ENCODE results near the gene DHX16.
"Not testable (repeated sequence)": the region's sequence is repeated elsewhere in the genome, so short reads cannot be mapped to it uniquely, and the experiment has no call there.

The DHX16 gene

DNA sequence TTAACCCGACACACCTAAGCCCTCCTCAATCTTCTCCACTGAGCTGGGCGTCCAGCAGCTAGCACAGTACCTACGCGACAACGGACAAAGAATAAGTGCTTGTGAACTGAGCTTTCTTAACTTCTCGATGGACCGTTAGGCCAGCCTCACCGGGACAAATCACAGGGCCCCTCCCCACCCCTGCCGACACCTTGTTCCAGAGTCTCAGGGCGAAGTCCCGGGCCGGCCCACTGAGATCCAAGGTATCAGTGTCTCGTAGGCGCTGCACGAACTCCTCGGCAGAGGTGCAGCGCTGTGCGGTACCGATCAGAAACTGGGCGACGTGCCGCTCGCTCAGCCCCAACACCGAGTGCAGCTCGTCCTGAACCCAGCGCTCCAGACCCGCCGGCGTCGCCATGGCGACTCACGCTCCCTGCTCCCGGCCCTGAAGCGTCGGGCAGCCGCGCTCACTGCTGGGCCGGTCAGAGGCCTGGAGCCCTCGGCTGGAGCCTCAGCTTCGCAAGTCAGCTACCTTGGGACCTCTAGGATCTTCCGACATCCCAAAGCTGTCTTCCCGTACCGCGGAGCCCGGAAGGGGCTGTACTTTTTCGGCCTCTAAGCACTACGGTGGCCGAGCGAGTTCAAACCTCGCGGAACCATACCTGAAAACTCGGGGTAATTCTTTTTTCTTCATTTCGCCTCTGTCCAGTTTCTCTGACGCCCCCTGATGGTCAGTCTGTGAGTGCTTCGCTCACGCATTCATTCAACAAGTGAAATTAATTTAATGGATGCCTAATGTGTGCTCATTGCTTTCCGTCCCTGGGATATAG, at the start of gene DHX16:
Gene DHX16 (minus strand): TSS at position 562 of the 809 bp plus-strand sequence. CDS start 165 bp downstream, at position 397.
- DNase-seq = peak; percentile 97

DNA sequence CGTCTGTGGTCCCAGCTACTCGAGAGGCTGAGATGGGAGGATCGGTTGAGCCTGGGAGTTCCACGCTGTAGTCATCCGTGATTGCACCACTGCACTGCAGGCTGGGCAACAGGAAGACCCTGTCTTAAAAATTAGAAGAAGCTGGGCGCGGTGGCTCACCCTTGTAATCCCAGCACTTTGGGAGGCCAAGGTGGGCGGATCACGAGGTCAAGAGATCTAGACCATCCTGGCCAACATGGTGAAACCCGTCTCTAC, 49.1 kb upstream of the DHX16 start:
- not testable (repeated sequence) for DNase-seq

DNA sequence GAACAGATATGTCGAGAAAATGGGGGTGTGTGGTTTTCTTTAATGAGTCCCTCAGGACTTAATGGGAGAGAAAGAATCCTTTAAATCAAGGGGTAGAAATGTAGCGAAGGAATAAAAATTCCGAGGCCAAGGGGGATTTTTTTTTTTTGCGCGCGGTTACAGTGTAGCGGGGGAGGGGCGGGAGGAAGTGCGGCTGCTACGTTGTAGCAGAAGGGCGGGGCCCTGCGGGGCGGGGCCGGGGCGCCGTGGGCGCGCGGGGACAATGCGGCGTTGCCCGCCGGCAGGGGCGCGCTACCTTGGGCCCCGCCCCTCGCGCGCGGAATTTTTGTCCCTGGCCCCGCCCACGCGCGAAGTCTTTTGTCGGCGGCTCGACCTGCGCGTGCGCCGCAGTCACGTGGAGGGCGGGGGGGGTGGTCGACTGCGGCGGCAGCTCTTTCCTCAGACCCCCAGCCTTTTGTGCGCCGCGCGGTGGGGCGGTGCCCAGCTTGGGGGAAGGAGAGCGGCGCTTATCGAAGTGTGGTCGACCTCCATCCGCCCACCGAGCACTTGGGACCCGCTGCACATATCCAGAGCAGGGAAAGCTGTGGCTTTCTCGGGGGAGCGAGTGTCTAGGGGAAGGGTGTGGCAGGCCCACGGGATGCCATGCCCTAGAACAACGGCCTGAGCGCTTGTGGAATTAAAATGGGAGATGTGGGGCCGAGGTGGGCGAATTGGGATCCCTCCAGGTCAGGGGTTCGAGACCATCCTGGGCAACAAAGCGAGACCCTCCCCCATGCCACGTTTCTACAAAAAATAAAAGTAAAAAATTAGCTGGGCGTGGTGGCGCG, 48.6 kb upstream of the DHX16 start:
- peak; percentile 96 for DNase-seq

DNA sequence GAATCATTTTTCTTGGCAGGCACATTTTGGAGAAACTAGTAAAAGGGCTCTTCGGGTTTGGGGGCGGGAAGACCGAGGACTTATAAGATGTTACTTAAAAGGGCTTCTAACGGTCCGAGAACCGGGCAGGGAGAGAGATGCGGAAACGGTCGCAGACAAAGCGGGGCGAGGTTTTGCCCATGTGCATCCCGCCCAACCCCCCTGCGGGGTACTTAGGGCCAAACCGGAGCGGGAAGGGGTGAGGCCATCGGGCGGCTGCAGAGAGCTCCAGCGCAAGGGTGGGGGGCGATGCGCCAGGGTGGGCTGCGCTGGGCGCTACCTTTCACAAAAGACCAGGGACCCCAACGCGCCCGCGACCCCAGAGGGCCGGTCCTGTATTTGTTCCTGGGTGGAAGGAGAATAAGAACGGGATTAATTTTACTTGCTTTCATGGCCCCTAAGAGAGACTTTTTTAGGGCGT, 48.0 kb upstream of the DHX16 start:
- DNase-seq = peak; percentile 80

DNA sequence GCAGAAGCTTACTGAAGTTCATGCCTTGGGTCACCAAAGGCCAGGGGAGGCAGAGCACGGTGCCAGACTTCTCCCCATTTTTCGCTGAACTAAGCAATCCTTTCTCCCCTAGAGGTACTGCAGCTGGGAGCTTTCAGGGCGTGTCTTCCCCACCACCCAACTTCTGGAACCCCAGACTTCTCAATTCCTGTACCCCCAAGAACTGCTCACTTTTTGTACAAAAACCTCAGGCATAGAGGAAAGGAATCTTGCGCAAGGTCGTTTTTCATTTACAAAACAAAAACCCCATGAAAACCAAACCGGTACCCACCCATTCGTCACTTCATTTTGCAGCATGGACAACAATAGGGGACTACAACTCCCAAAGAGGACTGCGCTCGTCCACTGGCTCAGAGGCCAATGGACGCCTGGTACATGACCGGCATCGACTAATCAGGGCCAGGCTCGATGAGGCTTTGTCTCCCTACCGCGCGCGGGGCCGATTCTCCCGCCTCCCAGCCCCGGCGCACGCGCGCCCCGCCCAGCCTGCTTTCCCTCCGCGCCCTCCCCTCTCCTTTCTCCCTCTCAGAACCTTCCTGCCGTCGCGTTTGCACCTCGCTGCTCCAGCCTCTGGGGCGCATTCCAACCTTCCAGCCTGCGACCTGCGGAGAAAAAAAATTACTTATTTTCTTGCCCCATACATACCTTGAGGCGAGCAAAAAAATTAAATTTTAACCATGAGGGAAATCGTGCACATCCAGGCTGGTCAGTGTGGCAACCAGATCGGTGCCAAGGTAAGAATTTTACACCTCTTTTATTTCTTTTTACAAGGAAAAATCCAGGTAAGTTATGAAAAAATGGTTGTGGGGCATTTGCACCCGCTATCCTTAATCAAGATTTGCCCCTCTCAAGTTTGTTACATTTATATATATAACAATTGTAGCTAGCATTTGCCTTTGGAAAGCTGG, 47.3 kb upstream of the DHX16 start, which contains the start of gene TUBB:
Gene TUBB (plus strand): TSS at position 562 of the 947 bp plus-strand sequence. CDS start 155 bp downstream, at position 717.
- DNase-seq = peak; percentile 98

DNA sequence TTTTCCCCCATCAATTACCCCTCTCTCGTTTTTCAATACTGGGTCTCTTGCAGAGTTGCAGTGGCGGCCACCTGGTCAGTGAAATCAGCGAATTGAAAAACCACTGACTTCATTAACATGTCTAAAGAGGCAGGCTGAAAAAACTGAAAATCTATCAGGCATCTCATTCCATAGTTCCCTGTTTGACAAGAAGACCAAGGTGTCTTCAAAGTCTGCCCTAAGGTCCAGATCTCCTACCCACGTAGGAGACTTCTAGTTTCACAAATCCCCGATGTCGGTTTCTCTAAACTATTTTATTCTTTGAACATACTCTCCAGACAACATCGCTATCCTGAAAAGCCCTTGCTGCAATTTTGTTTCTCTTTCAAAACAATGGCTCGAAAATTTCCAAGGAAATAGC, 46.5 kb upstream of the DHX16 start:
- DNase-seq = no peak

DNA sequence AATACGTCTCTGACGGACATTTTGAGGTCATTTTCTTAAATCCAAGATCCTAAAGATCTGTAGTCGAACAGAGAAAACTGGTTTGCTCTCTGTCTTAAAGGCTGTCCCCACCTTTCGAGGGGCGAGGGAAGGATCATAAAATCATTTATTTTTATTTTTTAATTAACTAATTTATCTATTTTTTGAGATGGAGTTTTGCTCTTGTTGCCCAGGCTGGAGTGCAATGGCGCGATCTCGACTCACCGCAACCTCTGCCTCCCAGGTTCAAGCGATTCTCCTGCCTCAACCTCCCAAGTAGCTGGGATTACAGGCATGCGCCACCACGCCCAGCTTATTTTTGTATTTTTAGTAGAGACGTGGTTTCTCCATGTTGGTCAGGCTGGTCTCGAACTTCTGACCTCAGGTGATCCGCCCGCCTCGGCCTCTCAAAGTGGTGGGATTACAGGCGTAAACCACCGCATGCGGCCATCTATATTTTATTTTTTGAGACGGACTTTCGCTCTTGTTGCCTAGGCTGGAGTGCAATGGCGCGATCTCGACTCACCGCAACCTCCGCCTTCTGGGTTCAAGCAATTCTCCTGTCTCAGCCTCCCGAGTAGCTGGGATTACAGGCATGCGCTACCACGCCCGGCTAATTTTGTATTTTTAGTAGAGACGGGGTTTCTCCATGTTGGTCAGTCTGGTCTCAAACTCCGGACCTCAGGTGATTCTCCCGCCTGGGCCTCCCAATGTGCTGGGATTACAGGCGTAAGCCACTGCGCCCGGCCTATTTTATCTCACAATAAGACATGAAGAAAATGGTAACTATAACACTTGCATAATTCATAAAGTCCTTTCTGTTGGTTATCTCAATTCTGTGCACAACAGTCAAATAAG, 45.3 kb upstream of the DHX16 start:
- DNase-seq = not testable (repeated sequence)

DNA sequence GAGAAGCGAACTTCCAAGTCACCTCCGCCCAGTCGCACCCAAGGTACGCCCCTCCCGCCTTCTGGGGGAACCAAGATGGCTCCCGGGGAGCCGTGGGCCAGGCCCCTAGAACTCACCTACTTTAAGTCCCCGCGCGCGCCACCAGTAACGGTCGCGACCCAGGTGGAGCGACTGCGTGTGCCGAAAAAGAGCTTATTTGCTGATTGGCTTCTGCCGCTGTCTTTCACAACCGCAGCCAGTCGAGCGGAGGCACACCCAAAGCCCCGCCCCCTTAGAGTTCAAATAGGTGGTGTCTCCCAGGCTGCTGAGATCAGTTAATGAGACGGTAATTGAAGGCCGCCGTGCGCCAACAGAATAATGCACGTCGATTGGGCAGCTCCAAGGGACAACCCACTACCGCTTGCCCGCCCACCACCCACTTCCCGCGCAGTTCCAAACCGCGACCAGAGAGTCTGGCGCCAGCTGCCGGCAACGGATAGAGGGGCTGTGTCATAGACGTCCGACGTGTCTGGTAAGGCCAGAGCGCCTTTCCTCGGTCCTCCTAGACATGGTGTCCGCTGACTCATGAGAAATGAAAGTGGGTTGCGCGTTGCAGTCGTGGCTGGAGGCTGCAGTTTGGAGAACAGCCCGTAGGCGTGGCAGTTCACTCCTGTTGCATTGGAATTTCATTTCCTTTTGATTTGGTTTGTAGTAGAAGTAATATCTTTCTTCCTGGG, 44.5 kb upstream of the DHX16 start, which contains the start of gene MDC1:
Gene MDC1 (minus strand): TSS at position 153 of the 716 bp plus-strand sequence. CDS start 2,106 bp downstream, outside the sequence.
- peak; percentile 100 for DNase-seq

DNA sequence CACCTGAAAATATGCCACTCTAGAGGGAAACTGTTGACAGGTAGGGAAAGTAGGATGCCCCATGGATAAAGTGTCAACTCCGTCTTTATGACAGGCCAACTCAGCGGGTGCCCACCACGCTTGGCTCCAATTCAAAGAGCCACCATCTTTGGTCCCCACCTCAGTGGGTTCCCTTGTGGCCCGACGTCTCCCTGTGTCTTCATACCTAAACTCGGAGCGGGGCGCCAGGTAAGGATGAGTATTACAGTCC, 44.0 kb upstream of the DHX16 start:
- no peak for DNase-seq

DNA sequence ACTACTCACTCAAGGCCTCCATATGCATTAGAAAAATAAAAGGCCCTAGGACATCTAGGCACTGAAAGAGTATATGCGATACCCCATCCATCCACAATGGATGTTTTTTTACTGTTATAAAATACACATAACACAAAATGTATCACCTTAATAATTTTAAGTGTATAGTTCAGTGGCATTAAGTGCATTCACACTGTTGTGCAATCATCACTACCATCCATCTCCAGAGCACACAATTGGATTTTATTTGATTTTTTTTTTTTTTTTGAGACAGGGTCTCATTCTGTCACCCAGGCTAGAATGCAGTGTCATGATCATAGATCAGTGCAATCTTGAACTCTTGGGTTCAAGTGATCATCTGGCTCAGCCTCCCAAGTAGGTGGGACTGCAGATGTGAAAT, 41.5 kb upstream of the DHX16 start:
- DNase-seq = no peak

DNA sequence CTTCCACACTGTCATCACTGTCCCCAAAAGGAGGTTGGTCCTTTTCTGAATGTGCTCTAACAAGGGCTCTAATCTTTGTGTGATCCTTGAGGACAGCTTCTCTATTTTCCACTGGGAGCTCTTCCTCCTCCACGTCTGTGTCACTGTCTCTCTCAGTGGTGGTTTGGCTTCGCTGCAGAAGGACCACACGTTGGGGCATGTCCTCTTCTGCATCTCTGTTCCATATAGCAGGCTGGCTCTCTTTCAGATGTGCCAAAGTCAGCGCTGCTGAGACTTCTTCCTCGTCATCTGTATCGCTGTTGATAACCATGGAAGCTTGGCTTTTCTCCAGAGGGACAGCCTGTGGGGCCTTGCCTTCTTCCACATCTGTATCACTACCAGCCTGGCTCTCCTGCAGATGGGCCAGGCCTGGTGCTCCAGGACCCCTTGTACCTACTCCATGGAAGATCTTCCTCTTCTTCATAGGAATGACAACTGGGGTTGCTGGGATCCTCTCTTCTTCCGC, 39.7 kb upstream of the DHX16 start:
- no peak for DNase-seq

DNA sequence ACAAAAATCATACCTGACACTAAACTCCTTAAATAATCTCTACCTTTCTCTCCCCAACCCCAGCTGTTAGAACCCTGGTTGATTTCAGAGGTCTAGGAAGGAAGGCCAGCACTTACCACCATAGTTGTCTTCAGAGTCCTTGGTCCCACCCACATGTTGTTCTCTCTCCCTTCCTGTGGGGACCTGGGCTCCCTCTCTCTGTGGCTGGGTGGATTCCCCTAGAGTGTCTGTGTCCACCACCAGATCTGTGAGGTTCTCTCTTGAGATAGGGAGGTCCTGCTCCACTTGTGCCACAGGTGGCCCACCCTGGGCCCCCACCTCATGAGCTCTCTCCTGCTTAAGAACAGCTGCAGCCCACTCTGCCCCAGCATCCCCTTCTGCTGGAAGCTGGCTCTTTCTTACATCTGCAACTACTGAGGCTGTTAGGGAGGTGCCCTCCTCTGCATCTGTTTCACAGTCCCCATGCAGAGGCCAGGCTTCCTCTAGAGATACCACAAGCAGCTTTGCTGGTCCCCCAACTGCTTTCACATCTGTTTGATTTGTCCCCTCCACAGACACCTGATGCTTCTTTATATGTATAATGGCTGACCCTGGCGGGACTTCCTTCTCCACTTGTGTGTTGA, 39.1 kb upstream of the DHX16 start:
- no peak for DNase-seq

DNA sequence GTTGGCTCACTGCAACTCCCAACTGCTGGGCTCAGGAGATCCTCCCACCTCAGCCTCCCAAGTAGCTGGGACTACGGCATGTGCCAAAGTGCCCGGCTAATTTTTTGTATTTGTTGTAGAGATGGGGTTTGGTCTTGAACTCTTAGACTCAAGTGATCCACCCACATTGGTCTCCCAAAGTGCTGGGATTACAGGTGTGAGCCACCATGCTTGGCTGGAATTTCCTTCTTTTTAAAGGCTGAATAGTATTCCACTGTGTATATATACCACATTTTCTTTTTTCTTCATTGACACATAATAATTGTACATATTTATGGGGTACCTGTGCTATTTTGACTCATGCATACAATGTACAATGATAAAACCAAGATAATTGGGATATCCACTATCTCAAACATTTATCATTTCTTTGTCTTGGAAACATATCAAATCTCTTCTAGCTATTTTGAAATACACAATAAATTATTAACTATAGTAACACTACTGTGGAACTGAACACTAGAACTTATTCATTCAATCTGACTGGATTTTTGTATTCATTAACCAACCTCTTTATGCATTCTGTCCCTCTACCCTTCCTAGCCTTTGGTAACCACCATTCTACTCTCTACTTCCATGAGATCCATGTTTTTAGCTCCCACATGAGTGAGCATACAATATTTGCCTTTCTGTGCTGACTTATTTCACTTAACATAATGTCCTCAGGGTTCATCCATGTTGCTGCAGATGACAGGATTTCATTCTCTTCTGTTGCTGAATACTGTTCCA, 36.5 kb upstream of the DHX16 start:
- no peak for DNase-seq

DNA sequence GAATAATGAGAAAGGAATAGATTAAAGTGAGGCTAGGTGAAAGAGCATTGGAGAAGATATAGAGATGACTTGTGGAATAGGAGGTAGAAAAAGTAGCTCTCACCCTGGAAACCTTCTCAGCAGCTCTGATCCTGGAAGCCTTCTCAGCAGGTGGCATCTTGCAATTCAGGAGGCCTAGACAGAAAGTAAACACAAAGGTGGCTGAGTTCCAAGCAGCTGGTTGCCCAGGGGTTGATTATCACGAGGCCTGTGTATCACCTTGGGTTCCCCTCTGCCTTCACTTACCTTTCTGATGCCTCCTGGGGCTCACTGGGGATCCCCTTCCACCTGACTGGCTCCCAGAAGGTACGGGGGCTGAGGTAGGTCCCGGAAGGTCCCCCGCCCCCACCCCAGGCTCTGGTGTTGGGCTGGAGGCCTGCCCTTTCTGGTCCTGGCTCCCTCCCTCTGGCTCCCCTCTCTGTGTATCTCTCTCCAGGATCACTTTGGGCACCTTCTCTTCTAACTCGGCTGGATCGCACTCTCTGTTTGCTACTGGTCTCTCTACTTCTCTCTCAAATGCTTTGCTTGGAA, 34.6 kb upstream of the DHX16 start:
- DNase-seq = no peak

DNA sequence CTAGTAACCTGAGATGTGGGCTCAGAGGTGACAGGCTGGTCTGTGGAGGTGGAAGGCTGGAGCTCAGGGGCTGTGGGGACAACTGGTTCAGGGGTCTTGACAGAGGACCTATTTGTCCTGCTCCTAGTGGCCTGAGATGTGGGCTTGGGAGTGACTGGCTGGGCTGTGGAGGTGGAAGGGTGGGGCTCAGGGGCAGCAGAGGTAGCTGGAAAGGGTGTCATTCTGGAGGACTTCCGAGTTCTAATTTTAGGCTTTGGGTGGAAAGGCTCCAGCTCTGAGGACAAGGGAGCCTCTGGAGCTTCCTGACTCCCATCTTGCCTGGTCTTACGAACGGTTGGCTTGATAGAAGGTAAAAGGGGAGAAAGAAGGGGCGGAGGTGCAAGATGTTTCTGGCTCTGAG, 32.8 kb upstream of the DHX16 start:
- no peak for DNase-seq

DNA sequence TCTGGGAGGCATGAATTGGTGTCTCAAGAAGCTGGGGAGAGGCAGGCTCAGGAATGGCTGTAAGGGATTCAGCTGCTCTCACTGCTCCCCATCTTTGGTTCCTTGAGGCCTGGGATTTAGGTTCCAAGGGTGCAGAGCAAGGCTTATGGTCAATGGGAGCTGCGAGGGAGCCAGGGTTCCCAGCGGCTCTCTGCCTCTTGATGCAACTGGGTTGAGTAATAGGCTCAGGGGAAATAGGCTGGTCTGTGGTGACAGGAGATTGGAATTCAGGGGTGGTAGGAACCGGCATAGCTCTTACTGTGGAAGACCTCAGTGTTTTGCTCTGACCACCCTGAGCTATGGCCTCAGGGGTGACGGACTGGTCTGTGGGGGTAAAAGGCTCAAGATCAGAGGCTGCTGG, 31.0 kb upstream of the DHX16 start:
- DNase-seq = no peak

DNA sequence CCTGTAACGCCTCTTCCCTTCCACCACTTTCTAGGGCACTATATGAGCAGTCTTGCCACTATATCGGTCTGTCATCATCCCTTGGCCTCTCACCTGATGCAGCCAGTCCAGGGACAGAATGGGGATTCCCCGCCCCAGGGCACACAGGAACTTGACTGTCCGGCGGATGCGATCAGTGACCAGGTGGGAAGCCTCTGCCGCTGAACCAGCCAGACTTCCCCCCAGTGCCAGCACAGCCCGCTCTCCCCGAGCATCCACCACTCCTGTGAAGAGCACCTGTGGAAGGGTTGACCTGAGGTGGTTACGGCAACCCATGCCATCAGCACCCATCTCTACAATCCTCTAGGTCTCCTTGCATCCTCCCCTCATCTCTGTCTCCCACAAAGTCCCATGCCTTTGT, 30.2 kb upstream of the DHX16 start:
- no peak for DNase-seq

DNA sequence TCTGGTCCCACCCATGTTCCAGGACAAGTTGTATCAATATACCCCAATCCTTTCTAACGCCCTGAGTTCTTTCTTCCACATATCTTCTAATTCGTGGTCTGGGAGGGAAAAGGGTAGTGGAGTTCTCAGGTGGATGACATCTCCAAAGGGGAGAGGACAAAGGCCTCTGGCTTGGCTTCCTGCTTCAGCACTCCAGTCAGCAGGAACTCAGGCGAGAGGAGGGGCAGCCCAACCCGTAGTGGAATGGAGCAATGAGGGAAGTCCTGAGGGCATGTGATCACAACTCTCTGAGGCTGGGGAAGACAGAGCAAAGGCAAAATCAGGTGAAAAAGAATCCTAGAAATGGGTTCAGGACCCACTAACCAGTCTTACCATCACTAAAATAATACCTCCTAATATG, 27.5 kb upstream of the DHX16 start:
- DNase-seq = no peak

DNA sequence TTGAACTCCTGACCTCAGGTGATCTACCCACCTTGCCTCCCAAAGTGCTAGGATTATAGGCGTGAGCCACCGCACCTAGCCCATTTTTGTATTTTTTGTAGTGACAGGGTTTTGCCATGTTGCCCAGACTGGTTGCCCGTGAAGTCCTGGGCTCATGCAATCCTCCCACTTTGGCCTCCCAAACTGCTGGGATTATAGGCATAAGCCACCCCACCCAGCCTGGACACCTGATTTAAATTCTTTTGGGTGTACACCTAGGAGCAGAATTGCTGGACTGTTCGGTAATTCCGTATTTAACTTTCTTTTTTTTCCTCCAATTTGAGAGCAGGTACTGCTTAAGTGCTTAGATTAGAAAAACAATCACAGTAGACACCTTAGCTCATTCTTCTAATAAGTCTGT, 23.6 kb upstream of the DHX16 start:
- DNase-seq = no peak
